ENCODE measurements around the gene SGK2.

Gene SGK2

GRCh38 chr20:43558412-43559146 is at the start of gene SGK2:
SGK2 (plus strand) TSS chr20:43559027; CDS start chr20:43566496, 7,469 bp downstream.
- no peak within 1 kb of the TSS for H3K27ac ChIP-seq (ENCODE audit: low read depth, low read length)
- H4K20me1 ChIP-seq (ENCODE audit: control insufficient read depth, insufficient read depth, low read depth, low read length), result no peaks in the 10 kb centered on the region
- H3K4me3 ChIP-seq (ENCODE audit: low read length), result no peak within 1 kb of the TSS

DNA sequence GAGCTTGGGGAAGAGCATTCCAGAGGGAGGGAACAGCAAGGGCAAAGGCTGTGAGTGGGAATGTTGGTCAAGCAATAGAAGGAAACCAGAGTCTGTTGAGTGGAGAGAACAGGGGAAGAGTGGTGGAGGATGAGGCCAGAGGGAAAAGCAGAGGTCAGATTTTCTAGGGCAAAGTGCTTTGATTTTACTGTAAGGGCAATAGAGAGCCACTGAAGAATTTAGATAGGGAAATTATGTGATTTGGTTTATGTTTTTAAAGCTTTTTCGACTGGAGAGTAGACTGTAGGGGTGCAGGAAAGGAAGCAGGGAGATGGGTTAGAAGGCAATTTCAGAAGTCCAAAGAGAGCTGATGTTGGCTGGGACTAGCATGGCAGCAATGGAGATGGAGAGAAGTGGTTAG is 46.9 kb upstream of the SGK2 start:
- H4K20me1 ChIP-seq (ENCODE audit: control insufficient read depth, insufficient read depth, low read depth, low read length), result no peaks in the 10 kb centered on the region
- H3K4me2 ChIP-seq (ENCODE audit: low read length), result no peak overlapping the region
- no peaks in the 10 kb centered on the region for H3K9me3 ChIP-seq (ENCODE audit: control insufficient read depth, insufficient read depth, low read length)
- no peaks in the 10 kb centered on the region for H3F3A ChIP-seq (ENCODE audit: control insufficient read depth, insufficient read depth)
- H3K9me2 ChIP-seq (replicated peaks; ENCODE audit: control insufficient read depth, low read length), result no peaks in the 10 kb centered on the region
- H3K27ac ChIP-seq (ENCODE audit: low read depth, low read length), result no peak overlapping the region
- H3K4me3 ChIP-seq (ENCODE audit: low read length), result no peak overlapping the region
- peaks cover 18% of the 10 kb centered on the region for H3K79me2 ChIP-seq (ENCODE audit: control insufficient read depth, low read length)
- TF ChIP-seq EZH2phosphoT487 (IDR thresholded peaks at IDR 0.05; ENCODE audit: borderline replicate concordance, low read length), result no peak
- H3K4me1 ChIP-seq (ENCODE audit: control insufficient read depth, low read length), result peaks cover 22% of the 10 kb centered on the region
- H3K27me3 ChIP-seq (ENCODE audit: control insufficient read depth, low read length), result peaks cover 12% of the 10 kb centered on the region
- peaks cover 6% of the 10 kb centered on the region; the same call in 1 of the 2 replicates for H3K36me3 ChIP-seq (ENCODE audit: control insufficient read depth, low read length)

More at GRCh38 chr20:43558412-43559146, at the start of gene SGK2:
- Histone ChIP-seq H3K4me1 (ENCODE audit: control insufficient read depth, low read length) (no peaks in the 10 kb centered on the region), H3K9me2 (replicated peaks; ENCODE audit: control insufficient read depth, low read length) (no peaks in the 10 kb centered on the region), H3K27me3 (ENCODE audit: control insufficient read depth, low read length) (no peaks in the 10 kb centered on the region), H3F3A (ENCODE audit: control insufficient read depth, insufficient read depth) (no peaks in the 10 kb centered on the region), H3K36me3 (ENCODE audit: control insufficient read depth, low read length) (no peaks in the 10 kb centered on the region), H3K4me2 (ENCODE audit: low read length) (no peak within 1 kb of the TSS), H3K9me3 (ENCODE audit: control insufficient read depth, insufficient read depth, low read length) (no peaks in the 10 kb centered on the region), H3K79me2 (ENCODE audit: control insufficient read depth, low read length) (no peaks in the 10 kb centered on the region)
- TF ChIP-seq EZH2phosphoT487 (IDR thresholded peaks at IDR 0.05; ENCODE audit: borderline replicate concordance, low read length) (no peak), CTCF (IDR thresholded peaks at IDR 0.05; ENCODE audit: low read depth, low read length, poor library complexity, severe bottlenecking) (no peak)

DNA sequence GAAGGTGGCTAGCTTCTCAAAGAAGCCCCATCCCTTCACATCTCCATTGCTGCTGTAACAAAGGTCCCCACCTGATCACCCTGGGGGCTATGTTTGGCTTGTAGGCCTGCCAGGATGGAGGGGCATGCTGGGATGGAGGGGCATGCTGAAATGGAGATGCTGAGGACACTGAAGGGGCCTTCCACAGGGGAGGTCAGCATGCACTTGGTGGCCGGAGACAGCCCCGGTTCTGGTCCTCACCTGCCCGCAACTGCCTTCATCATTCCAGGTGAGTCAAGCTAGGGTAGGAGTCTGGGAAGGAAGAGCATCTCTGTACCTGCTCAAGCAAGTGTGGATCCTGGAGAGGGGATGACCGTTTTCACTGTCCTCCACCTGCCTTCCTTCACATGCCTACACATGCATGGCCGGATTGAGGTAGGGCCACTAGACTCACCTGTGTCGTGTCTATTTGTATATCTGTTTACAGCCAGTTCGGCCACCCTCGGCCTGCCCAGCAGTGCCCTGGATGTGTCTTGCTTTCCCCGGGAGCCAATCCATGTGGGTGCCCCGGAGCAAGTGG is 45.4 kb upstream of the SGK2 start:
- no peak for TF ChIP-seq EZH2phosphoT487 (IDR thresholded peaks at IDR 0.05; ENCODE audit: borderline replicate concordance, low read length)
- TF ChIP-seq CTCF (IDR thresholded peaks at IDR 0.05; ENCODE audit: low read depth, low read length, poor library complexity, severe bottlenecking), result no peak
- no peaks in the 10 kb centered on the region for H3K9me2 ChIP-seq (replicated peaks; ENCODE audit: control insufficient read depth, low read length)
- peaks cover 15% of the 10 kb centered on the region for H3K36me3 ChIP-seq (ENCODE audit: control insufficient read depth, low read length)
- H4K20me1 ChIP-seq (ENCODE audit: control insufficient read depth, insufficient read depth, low read depth, low read length), result no peaks in the 10 kb centered on the region
- peak overlapping the region; percentile 74 for H3K4me2 ChIP-seq (ENCODE audit: low read length)
- peaks cover under 1% of the 10 kb centered on the region; the same call in 1 of the 2 replicates for H3K27me3 ChIP-seq (ENCODE audit: control insufficient read depth, low read length)
- H3K9me3 ChIP-seq (ENCODE audit: control insufficient read depth, insufficient read depth, low read length), result no peaks in the 10 kb centered on the region
- peak overlapping the region; percentile 78 for H3K4me3 ChIP-seq (ENCODE audit: low read length)
- no peak overlapping the region for H3K27ac ChIP-seq (ENCODE audit: low read depth, low read length)
- H3K79me2 ChIP-seq (ENCODE audit: control insufficient read depth, low read length), result peaks cover 18% of the 10 kb centered on the region
- peaks cover 22% of the 10 kb centered on the region for H3K4me1 ChIP-seq (ENCODE audit: control insufficient read depth, low read length)
- no peaks in the 10 kb centered on the region for H3F3A ChIP-seq (ENCODE audit: control insufficient read depth, insufficient read depth)

Data from DOHH2 (cell line).